H1 (cell line): ENCODE data around the gene SNAPIN. TPM values are rescaled to one million over a fixed set of nuclear protein-coding genes. Genes with fewer than 3 reads are reported as not detected.

Experiments used
- CTCF ChIA-PET: fragments of 300-600 bp; sonication (Branson Sonifier 250); formaldehyde crosslinking; loops from one replicate; lab custom pipeline; 2021; ENCODE audit not compliant: partially characterized antibody; lab: Charles Lee
- POLR2A ChIA-PET: fragments of 300-600 bp; sonication (Branson Sonifier 250); formaldehyde crosslinking; loops from one replicate; lab custom pipeline; 2021; ENCODE audit warnings: inconsistent platforms; ENCODE audit not compliant: partially characterized antibody; lab: Charles Lee
- DNase-seq, 2 experiments: peaks; one replicate each; pipeline versions ENCODE4 v3.0.0 to v3.0.0-alpha.2; 2010 to 2022; ENCODE audit warnings: low spot score in 2 of 2, low read depth in 1 of 2, mixed read lengths in 1 of 2
- FAIRE-seq: peaks from 2 replicates; lab custom pipeline; 2011; peaks lifted over from hg19 to GRCh38; lab: Jason Lieb, UNC
- H2AFZ ChIP-seq: 2 replicates; pipeline ENCODE4 v1.8.1; 2012; ENCODE audit warnings: low read length, inconsistent platforms
- H2AK5ac ChIP-seq: 2 replicates; pipeline ENCODE4 v1.6.1; 2013; ENCODE audit warnings: low read depth, low read length
- H2BK120ac ChIP-seq: replicated peaks from 2 replicates; pipeline ENCODE3; 2013; ENCODE audit warnings: low read depth, low read length, inconsistent platforms
- H2BK12ac ChIP-seq: 2 replicates; pipeline ENCODE4 v1.6.1; 2013; ENCODE audit warnings: low read depth, low read length
- H2BK15ac ChIP-seq: 2 replicates; pipeline ENCODE4 v1.6.1; 2013; ENCODE audit warnings: low read length
- H2BK20ac ChIP-seq: 2 replicates; pipeline ENCODE4 v1.6.1; 2013; ENCODE audit warnings: low read length
- H2BK5ac ChIP-seq: 2 replicates; pipeline ENCODE4 v1.6.1; 2013; ENCODE audit warnings: low read depth, low read length
- H3K14ac ChIP-seq: 2 replicates; pipeline ENCODE4 v1.6.1; 2013; ENCODE audit warnings: inconsistent platforms; ENCODE audit not compliant: insufficient read length
- H3K18ac ChIP-seq: 2 replicates; pipeline ENCODE4 v1.6.1; 2013; ENCODE audit warnings: low read length; ENCODE audit errors: extremely low read depth
- H3K23ac ChIP-seq: 2 replicates; pipeline ENCODE4 v1.6.1; 2013; ENCODE audit warnings: inconsistent platforms; ENCODE audit not compliant: insufficient read length
- H3K23me2 ChIP-seq: 2 replicates; pipeline ENCODE4 v1.6.1; 2013; ENCODE audit warnings: low read depth, low read length
- H3K27ac ChIP-seq: 2 replicates; pipeline ENCODE4 v1.6.1; 2011; ENCODE audit warnings: low read depth, low read length, inconsistent platforms
- H3K27me3 ChIP-seq, 4 experiments: replicated peaks in 1 of 4; 1 replicate in 1 of 4; 2 replicates in 3 of 4; pipeline versions ENCODE4 v1.6.1 to v1.8.1; 2011 to 2013; ENCODE audit warnings: low read length in 3 of 4, mild to moderate bottlenecking in 3 of 4, inconsistent platforms in 2 of 4, mixed read lengths in 2 of 4, moderate library complexity in 1 of 4; ENCODE audit not compliant: control insufficient read depth in 3 of 4, insufficient read depth in 3 of 4; ENCODE audit errors: extremely low read depth in 1 of 4
- H3K36me3 ChIP-seq, 4 experiments: 2 replicates each; pipeline versions ENCODE4 v1.6.1 to v1.8.1; 2011 to 2013; ENCODE audit warnings: mild to moderate bottlenecking in 4 of 4, low read length in 3 of 4, moderate library complexity in 2 of 4, control low read depth in 1 of 4, inconsistent platforms in 1 of 4; ENCODE audit not compliant: insufficient read depth in 4 of 4, control insufficient read depth in 2 of 4
- H3K4ac ChIP-seq: replicated peaks from 2 replicates; pipeline ENCODE3; 2013; ENCODE audit warnings: low read length, low read depth, mixed read lengths, inconsistent platforms; ENCODE audit not compliant: insufficient read length
- H3K4me1 ChIP-seq, 4 experiments: replicated peaks in 1 of 4; 1 replicate in 1 of 4; 2 replicates in 3 of 4; pipeline versions ENCODE4 v1.6.1 to v1.8.1; 2011 to 2013; ENCODE audit warnings: low read length in 3 of 4, inconsistent platforms in 2 of 4, mixed read lengths in 1 of 4; ENCODE audit not compliant: insufficient read depth in 4 of 4, control insufficient read depth in 3 of 4
- H3K4me2 ChIP-seq, 2 experiments: 2 replicates each; pipeline versions ENCODE4 v1.6.1 to v1.8.1; 2011 to 2013; ENCODE audit warnings: low read depth in 2 of 2, low read length in 2 of 2, control low read depth in 1 of 2, inconsistent platforms in 1 of 2, mild to moderate bottlenecking in 1 of 2; ENCODE audit not compliant: insufficient read depth in 1 of 2
- H3K4me3 ChIP-seq, 4 experiments: fragments of 200-600, 300-600 bp in 1 of 4; sonication (generic), shearing (Covaris generic), sonication (Bioruptor Twin) in 1 of 4; 2 replicates each; pipeline versions ENCODE4 v1.5.1 to v1.8.1; 2011 to 2016; ENCODE audit warnings: low read length in 4 of 4, low read depth in 3 of 4, control low read depth in 2 of 4, inconsistent platforms in 2 of 4, mild to moderate bottlenecking in 2 of 4, mixed read lengths in 1 of 4, moderate library complexity in 1 of 4; ENCODE audit not compliant: insufficient read depth in 2 of 4; ENCODE audit errors: extremely low read depth in 1 of 4
- H3K56ac ChIP-seq: replicated peaks from 2 replicates; pipeline ENCODE3; 2013; ENCODE audit warnings: low read depth, mild to moderate bottlenecking, mixed read lengths, low read length, inconsistent platforms; ENCODE audit not compliant: insufficient read length
- H3K79me1 ChIP-seq: 2 replicates; pipeline ENCODE4 v1.6.1; 2013; ENCODE audit warnings: low read depth, low read length, control low read depth
- H3K79me2 ChIP-seq, 2 experiments: 2 replicates each; pipeline versions ENCODE4 v1.6.1 to v1.8.1; 2012 to 2013; ENCODE audit warnings: low read length in 2 of 2, mild to moderate bottlenecking in 2 of 2, inconsistent platforms in 1 of 2; ENCODE audit not compliant: insufficient read depth in 2 of 2, control insufficient read depth in 1 of 2
- H3K9ac ChIP-seq, 4 experiments: replicated peaks in 1 of 4; 1 replicate in 1 of 4; 2 replicates in 3 of 4; pipeline versions ENCODE4 v1.6.1 to v1.8.1; 2011 to 2013; ENCODE audit warnings: low read depth in 3 of 4, low read length in 3 of 4, control low read depth in 2 of 4, mild to moderate bottlenecking in 2 of 4, moderate library complexity in 2 of 4, inconsistent platforms in 1 of 4; ENCODE audit errors: extremely low read depth in 1 of 4
- H3K9me3 ChIP-seq, 2 experiments: 2 replicates each; pipeline versions ENCODE4 v1.6.1 to v1.8.1; 2012 to 2013; ENCODE audit warnings: mild to moderate bottlenecking in 2 of 2, moderate library complexity in 2 of 2, control low read depth in 1 of 2, inconsistent platforms in 1 of 2, low read depth in 1 of 2, low read length in 1 of 2, mixed read lengths in 1 of 2; ENCODE audit not compliant: insufficient read depth in 2 of 2
- H4K20me1 ChIP-seq, 2 experiments: replicated peaks in 1 of 2; 2 replicates each; pipeline versions ENCODE3 to v1.8.1; 2011 to 2013; ENCODE audit warnings: inconsistent platforms in 2 of 2, low read length in 2 of 2, mild to moderate bottlenecking in 1 of 2; ENCODE audit not compliant: insufficient read depth in 2 of 2, control insufficient read depth in 1 of 2
- H4K5ac ChIP-seq: 2 replicates; pipeline ENCODE4 v1.6.1; 2013; ENCODE audit warnings: low read length, low read depth, mixed read lengths, inconsistent platforms; ENCODE audit not compliant: insufficient read length
- H4K8ac ChIP-seq: 2 replicates; pipeline ENCODE4 v1.8.0; 2013; ENCODE audit warnings: mild to moderate bottlenecking, moderate library complexity, low read length, inconsistent platforms; ENCODE audit not compliant: insufficient read depth; ENCODE audit errors: extremely low read depth
- H4K91ac ChIP-seq: replicated peaks from 2 replicates; pipeline ENCODE3; 2013; ENCODE audit warnings: low read length, mixed read lengths, inconsistent platforms; ENCODE audit not compliant: insufficient read length
- ATF2 ChIP-seq: IDR thresholded peaks from 2 replicates; pipeline ENCODE4 v1.6.1; 2012; ENCODE audit warnings: low read length, inconsistent platforms
- CTBP2 ChIP-seq: IDR thresholded peaks from 2 replicates; pipeline ENCODE4 v1.7.0; 2011; ENCODE audit warnings: borderline replicate concordance, mild to moderate bottlenecking, moderate library complexity, mixed read lengths, low read length; ENCODE audit not compliant: insufficient read depth, insufficient read length
- EZH2 ChIP-seq: fragments of 200-600 bp; sonication (generic); IDR thresholded peaks from 2 replicates; pipeline ENCODE4 v1.7.1; 2012; ENCODE audit warnings: low read depth, mild to moderate bottlenecking, moderate library complexity, low read length, inconsistent platforms; ENCODE audit not compliant: severe bottlenecking
- HDAC2 ChIP-seq, 2 experiments: fragments of 300-600 bp in 1 of 2; sonication (generic) in 1 of 2; IDR thresholded peaks; 2 replicates each; pipeline ENCODE4 v1.6.1; 2011 to 2012; ENCODE audit warnings: low read depth in 2 of 2, low read length in 2 of 2, mild to moderate bottlenecking in 2 of 2, moderate library complexity in 2 of 2, borderline replicate concordance in 1 of 2, inconsistent platforms in 1 of 2
- RXRA ChIP-seq: IDR thresholded peaks from 2 replicates; pipeline ENCODE4 v1.6.1; 2011; ENCODE audit warnings: low read depth, mild to moderate bottlenecking, low read length, moderate library complexity; ENCODE audit not compliant: insufficient read depth
- SIN3A ChIP-seq, 2 experiments: IDR thresholded peaks in 1 of 2; conservative IDR thresholded peaks in 1 of 2; 2 replicates each; pipeline ENCODE4 v1.6.1; 2011 to 2012; ENCODE audit warnings: low read length in 2 of 2, improper control_type of control experiment in 1 of 2, low read depth in 1 of 2, mild to moderate bottlenecking in 1 of 2
- SP4 ChIP-seq: IDR thresholded peaks from 2 replicates; pipeline ENCODE4 v1.6.1; 2012; ENCODE audit warnings: low read length, inconsistent platforms
- WGBS, 2 experiments: shearing (Covaris generic) in 1 of 2; methylation state at CpG; one replicate each; pipeline versions ENCODE4 v1.1.6 to v1.1.7; 2013 to 2015; ENCODE audit warnings: low lambda C conversion rate in 2 of 2, mixed read lengths in 2 of 2, inconsistent platforms in 1 of 2, low coverage in 1 of 2, missing lambda C conversion rate in 1 of 2; ENCODE audit not compliant: insufficient replicate concordance in 2 of 2, insufficient coverage in 1 of 2, insufficient read length in 1 of 2; ENCODE audit errors: extremely low coverage in 1 of 2, missing lambda C conversion rate in 1 of 2; 5-methylcytosine and 5-hydroxymethylcytosine counted together
- polyA plus RNA-seq, 7 experiments: library from polyadenylated mRNA; depleted of rRNA in 3 of 7; stranded (reverse) in 5 of 7; unstranded in 2 of 7; fragments of >200 nt in 5 of 7; fragments of 200-250 nt in 2 of 7; gene quantifications; 1 replicate in 5 of 7; 2 replicates in 1 of 7; 4 replicates in 1 of 7; pipeline versions ENCODE4 v1.2.1 to v1.2.3, GENCODE V29; 2011 to 2013; ENCODE audit warnings: missing spikeins in 2 of 7, mixed read lengths in 2 of 7
- total RNA-seq: library from RNA; stranded (reverse); fragmentation: NEBNext Ultra II Directional; extraction: Animal tissue kit (Norgen Biotek cat#: 25700); gene quantifications from 2 replicates; pipeline ENCODE4 v1.2.1, GENCODE V29; 2021

The SNAPIN gene
- total and polyA plus RNA-seq, 2 of the 8 experiments (the other 6 are each of a cell fraction or from before 2014, with no cell fraction given) = 25.7 to 31.1 TPM

DNA sequence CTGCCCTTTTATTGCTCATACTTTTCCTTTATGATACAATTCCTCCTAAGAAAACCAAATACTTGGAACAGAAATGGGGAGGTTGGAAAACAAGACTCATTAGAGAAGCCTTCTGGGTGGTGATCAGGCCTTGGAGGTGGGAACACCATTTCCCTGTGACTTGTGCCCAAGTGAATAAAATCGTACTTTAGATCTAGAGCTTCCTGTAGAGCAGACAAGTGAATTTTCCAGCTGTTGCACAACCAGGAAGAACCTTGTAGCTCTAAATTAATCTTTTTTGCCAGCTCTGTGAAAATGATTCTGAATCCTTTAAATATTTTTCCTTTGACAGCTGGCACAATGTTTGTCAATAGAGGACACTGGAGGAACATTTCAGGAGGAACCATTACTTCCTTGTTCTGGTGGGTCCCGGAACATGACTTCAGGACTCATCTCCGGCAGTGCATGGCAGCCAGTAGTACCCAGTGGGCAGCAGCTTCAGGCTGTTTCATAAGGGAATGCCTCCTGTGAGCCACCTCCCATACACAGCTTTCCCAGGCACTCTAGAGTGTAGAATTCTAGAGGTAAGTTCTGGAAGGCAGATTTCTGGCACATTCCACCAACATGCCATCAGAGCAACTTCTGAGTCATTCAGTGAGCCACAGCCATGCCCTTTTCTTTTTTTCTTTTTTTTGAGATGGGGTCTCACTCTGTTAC lies 5.5 kb upstream of the SNAPIN start:
- FAIRE-seq (no peak), DNase-seq (no peak)
- H3K56ac ChIP-seq = no peak overlapping the region
- no peaks in the 10 kb centered on the region for H4K20me1 ChIP-seq
- H2BK120ac ChIP-seq = no peak overlapping the region
- H3K23ac ChIP-seq = no peak overlapping the region
- ChIA-PET POLR2A (interaction anchor here (0.8 to 2.2 kb wide), 5 partner anchors 10 to 80 kb away, joined by 3 to 20 read pairs (median 3); partner anchors contain the start of gene CHTOP), CTCF (interaction anchor here (0.6 to 2.5 kb wide), 7 partner anchors 15 to 299 kb away, joined by 3 to 9 read pairs (median 5); partner anchors contain the start of genes NPR1, S100A1 and S100A13)
- no peak overlapping the region for H3K4me2 ChIP-seq
- 89% methylated on average over 3 of the region's 3 CpGs; no CpG with 5 or more reads in 1 of the 2 experiments for WGBS, 2 experiments
- H3K23me2 ChIP-seq = no peaks in the 10 kb centered on the region
- H2BK5ac ChIP-seq = no peak overlapping the region
- no peak overlapping the region for H3K4me3 ChIP-seq
- H2BK20ac ChIP-seq = no peak overlapping the region
- H3K79me2 ChIP-seq = no peaks in the 10 kb centered on the region
- no peaks in the 10 kb centered on the region for H3K9me3 ChIP-seq
- H4K5ac ChIP-seq = no peak overlapping the region
- H3K4ac ChIP-seq = no peak overlapping the region
- peaks cover 0 to 1% (median 0%) of the 10 kb centered on the region in 4 experiments; a peak in 1 of 7 replicates for H3K4me1 ChIP-seq
- H4K91ac ChIP-seq = no peak overlapping the region
- no peak overlapping the region for H4K8ac ChIP-seq
- H3K14ac ChIP-seq = no peak overlapping the region
- H2BK15ac ChIP-seq = no peak overlapping the region
- no peak overlapping the region for H3K27ac ChIP-seq
- H3K18ac ChIP-seq = no peak overlapping the region
- no peaks in the 10 kb centered on the region for H3K27me3 ChIP-seq
- H2AK5ac ChIP-seq = no peak overlapping the region
- H3K36me3 ChIP-seq = no peaks in the 10 kb centered on the region
- no peak overlapping the region for H2AFZ ChIP-seq
- H2BK12ac ChIP-seq = no peak overlapping the region
- H3K9ac ChIP-seq = no peak overlapping the region
- no peaks in the 10 kb centered on the region for H3K79me1 ChIP-seq
- TF ChIP-seq RXRA = no peak
- no peak for TF ChIP-seq EZH2
- no peak for TF ChIP-seq SP4
- no peak for TF ChIP-seq SIN3A (conservative IDR thresholded peaks at IDR 0.05 in 1 of 2, IDR thresholded peaks at IDR 0.05 in 1 of 2; ENCODE audit: low read depth in 1 of 2, low read length in 2 of 2)
- TF ChIP-seq HDAC2 (IDR thresholded peaks at IDR 0.05; ENCODE audit: borderline replicate concordance in 1 of 2, low read depth in 2 of 2, low read length in 2 of 2) = no peak
- no peak for TF ChIP-seq CTBP2
- TF ChIP-seq ATF2 = no peak
